Mucosa of gallbladder (tissue), 1 donor: Measurements from ENCODE around the gene ZNF385A. TPM values are rescaled to one million over a fixed set of nuclear protein-coding genes. Genes with fewer than 3 reads are reported as not detected.
"Not testable (repeated sequence)": the region's sequence is repeated elsewhere in the genome, so short reads cannot be mapped to it uniquely, and the experiment has no call there.

ENCODE experiments used
- DNase-seq: peaks from one replicate; pipeline ENCODE4 v3.0.0-alpha.2; 2020; ENCODE audit warnings: low spot score
- total RNA-seq: library from RNA; stranded (reverse); gene quantifications from one replicate; pipeline ENCODE4 v1.2.1, GENCODE V29; 2021
- donor health status: DM: no; HTN: no; CAD: no.

The ZNF385A gene
- total RNA-seq, 1 donor from 2014 or later: 11.4 TPM

GRCh38 chr12:54325442-54326109 lies 59.0 kb downstream of the ZNF385A start:
- not testable (repeated sequence) for DNase-seq

- peak; percentile 98 for DNase-seq
These were observed 59.7 kb downstream of the ZNF385A start, which contains the start of gene COPZ1 for GRCh38 chr12:54324617-54325441. Gene COPZ1 (plus strand): TSS chr12:54325131. CDS start chr12:54325164, 33 bp downstream.

- DNase-seq: no peak
These were observed 63.2 kb downstream of the ZNF385A start for GRCh38 chr12:54321363-54321762.

Other genes starting within 250 kb of the ZNF385A start
- 29.8 TPM for gene SMUG1, start 195.7 kb downstream of the ZNF385A start, total RNA-seq
- gene CBX5, start 104.6 kb downstream of the ZNF385A start, total RNA-seq: 62.0 TPM
- 686 TPM for gene HNRNPA1, start 104.0 kb downstream of the ZNF385A start, total RNA-seq
- 0.58 TPM for gene NFE2, start 83.7 kb downstream of the ZNF385A start, total RNA-seq
- 138 TPM for gene COPZ1, start 59.6 kb downstream of the ZNF385A start, total RNA-seq
- 1.8 TPM for gene GPR84, start 20.2 kb downstream of the ZNF385A start, total RNA-seq
- 39.3 TPM for gene ITGA5, start 34.5 kb upstream of the ZNF385A start, total RNA-seq
- gene GTSF1, start 88.9 kb upstream of the ZNF385A start, total RNA-seq: 0.40 TPM
- gene NCKAP1L, start 113.0 kb upstream of the ZNF385A start, total RNA-seq: 21.3 TPM
- gene PDE1B, start 164.9 kb upstream of the ZNF385A start, total RNA-seq: 3.2 TPM
- gene PPP1R1A, start 203.9 kb upstream of the ZNF385A start, total RNA-seq: 17.2 TPM